H54 (cell line): Measurements from ENCODE around the gene ZC3H7B.

Experiments
- DNase-seq: peaks from one replicate; pipeline ENCODE4 v3.0.0; 2011; ENCODE audit warnings: low spot score, mixed read lengths; ENCODE audit not compliant: insufficient read length
- FAIRE-seq: peaks from 3 replicates; lab custom pipeline; 2011; peaks lifted over from hg19 to GRCh38; lab: Jason Lieb, UNC
- POLR2A ChIP-seq: IDR thresholded peaks from 2 replicates; pipeline ENCODE4 v1.6.1; 2011; ENCODE audit warnings: low read depth, mild to moderate bottlenecking, low read length

Gene ZC3H7B

DNA sequence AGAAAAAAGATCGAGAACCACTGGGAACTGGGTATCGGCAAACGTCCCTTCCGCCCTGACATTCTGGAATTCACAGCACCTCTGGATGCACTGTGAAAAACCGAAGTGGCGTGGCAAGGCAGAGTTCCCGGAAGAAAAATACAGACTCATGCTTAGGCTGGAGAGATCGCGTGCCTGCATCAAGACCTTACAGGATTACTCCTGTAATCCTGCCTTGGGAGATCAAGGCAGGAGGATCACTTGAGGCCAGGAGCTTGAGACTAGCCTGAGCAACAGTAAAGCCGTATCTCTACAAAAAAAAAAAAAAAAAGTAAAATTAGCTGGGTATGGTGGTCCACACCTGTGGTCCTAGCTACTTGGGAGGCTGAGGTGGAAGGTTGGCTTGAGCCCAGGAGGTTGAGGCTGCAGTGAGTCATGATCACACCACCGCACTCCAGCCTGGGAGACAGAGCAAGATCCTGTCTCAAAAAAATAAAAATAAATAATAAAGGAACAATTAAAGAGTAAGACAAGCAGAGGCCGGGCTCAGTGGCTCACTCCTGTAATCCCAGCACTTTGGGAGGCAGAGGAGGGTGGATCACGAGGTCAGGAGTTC lies 60.5 kb downstream of the ZC3H7B start:
- TF ChIP-seq POLR2A = no peak
- DNase-seq (no peak), FAIRE-seq (no peak)

DNA sequence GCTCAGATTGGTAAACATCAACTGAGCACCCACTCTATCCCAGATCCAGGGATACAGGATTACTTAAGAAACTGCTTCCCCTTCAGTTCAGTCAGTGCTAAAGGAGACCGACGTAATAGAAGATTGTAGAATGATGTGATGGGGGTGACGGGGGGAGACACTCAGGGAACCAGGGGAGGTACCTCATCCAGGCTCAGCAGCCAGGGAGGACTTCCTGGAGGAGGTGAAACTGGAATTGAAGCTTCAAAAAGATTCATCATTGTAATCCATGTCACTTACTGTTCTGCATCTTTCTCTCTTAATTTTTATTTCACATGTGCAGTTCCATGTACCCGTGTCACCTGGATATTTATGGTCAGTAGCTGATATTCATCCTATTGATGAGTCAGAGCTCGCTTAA lies 61.3 kb downstream of the ZC3H7B start:
- DNase-seq (no peak), FAIRE-seq (no peak)
- TF ChIP-seq POLR2A = no peak

DNA sequence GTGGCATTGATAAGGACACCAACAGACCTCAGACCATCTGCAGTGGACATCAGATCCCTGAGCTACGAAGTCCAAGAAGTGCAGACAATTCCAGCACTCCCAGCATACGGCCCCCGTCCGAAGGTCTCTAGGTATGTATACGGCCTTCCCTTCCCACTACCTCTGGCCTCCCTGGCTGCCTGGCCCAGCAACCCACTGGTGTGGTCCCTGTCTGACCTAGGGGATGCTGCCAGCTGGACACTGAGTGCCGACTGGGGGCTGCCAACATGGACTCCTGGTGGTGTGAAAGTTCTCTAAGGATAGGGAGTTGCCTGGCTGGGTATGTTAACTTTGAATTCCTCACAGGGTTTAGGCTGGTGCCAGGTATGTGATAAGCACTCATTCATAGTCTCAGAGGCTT lies 62.9 kb downstream of the ZC3H7B start:
- no peak for FAIRE-seq
- no peak for TF ChIP-seq POLR2A
- DNase-seq = no peak

GRCh38 chr22:41364955-41365354 lies 63.6 kb downstream of the ZC3H7B start:
- DNase-seq = no peak
- no peak for FAIRE-seq
- no peak for TF ChIP-seq POLR2A

- FAIRE-seq = no peak
- no peak for DNase-seq
- no peak for TF ChIP-seq POLR2A
These were observed 64.1 kb downstream of the ZC3H7B start for GRCh38 chr22:41365425-41365824.

DNA sequence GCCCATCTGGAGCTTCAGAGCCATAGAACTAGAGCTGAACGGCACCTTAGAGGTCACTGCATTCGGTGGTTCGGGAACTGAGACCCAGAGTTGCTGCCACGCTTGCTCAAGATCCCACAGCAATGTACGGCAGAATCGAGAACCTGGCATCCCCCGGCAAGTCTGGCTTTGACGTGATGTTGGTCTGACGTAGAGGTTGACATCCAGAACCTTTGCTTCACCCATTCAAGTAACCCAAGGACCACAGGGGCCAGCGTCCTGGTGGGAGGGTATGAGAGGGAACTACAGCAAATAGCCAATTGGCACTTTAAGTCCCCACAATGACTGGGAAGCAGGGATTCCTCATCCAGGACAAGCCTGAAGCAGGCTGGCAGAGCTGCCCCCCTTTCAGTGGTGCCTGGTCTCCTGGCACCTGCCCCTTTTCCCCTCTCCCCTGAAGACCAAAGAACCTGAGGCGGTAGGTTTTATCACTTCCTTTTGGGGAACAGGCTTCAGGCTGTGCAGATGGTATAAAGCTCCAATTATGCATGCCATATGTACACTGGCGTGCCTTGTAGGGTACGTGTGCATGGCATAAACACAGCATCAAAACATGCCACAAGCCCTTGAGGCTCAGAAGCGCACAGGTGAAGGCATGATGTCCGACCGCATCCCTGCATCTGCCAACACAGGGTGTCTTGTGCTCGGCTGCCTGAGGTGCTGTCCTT lies 65.2 kb downstream of the ZC3H7B start:
- TF ChIP-seq POLR2A = no peak
- FAIRE-seq (no peak), DNase-seq (no peak)

- DNase-seq = peak; percentile 87
- no peak for TF ChIP-seq POLR2A
- peak; percentile 15 for FAIRE-seq
These were observed 65.8 kb downstream of the ZC3H7B start for GRCh38 chr22:41367039-41367679.

DNA sequence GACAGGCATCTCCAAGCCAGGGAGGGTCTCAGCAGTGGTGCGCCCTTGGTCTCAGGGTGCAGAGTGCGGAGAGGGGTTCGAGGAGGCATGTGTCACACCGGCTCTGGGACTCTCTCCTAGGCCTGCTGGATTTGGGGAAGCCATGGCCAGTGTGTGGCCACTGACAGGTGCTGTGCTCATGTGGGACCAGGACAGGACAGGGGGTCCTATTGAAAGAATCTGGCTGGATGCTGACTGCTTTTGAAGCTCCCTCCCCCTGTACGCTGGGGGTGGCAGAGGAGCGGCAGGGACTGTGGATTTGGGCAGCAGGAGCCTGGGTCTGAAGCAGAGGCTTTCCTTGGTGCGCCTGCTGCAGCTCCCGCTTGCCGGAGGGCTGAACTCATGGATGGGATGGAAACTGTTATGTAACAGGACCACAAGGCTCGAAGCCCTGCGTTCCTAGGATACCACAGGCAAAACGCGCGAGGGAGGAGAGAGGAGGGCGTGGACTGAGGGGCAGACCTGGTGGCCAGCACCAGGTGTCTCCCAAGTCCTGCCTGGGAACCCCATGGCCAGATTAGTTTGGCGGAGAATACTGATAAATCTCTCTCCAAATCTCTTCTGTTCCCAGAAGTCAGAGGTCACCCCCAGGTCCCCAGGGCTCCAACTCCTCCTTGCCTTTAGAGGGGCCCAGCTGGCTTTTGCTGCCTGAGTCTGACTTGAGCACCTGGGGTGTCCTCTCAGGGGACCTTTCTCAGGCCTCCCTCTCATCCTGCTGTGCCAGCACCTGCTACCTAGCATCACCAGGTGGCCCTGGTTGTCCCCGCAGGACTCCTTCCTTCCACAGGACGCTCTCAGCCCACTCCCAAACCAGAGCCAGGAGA lies 66.6 kb downstream of the ZC3H7B start:
- FAIRE-seq (no peak), DNase-seq (no peak)
- TF ChIP-seq POLR2A = no peak

- DNase-seq (no peak), FAIRE-seq (no peak)
- no peak for TF ChIP-seq POLR2A
These were observed 67.5 kb downstream of the ZC3H7B start for GRCh38 chr22:41368543-41369423.

DNA sequence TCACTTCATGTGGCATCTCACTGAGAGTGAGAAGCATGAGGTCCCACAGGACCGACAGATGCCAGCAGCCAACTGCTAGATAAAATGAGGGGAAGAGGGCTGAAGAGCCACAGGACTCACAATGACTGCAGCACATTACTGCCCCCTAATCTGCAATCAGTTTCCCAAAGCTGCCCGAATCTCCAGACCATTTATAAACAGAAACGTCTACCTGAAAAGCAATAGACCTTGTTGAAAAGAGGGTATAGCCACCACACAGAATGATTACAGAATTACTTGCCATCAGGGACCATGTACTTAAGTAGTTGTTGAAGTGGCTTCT lies 68.1 kb downstream of the ZC3H7B start:
- FAIRE-seq (no peak), DNase-seq (no peak)
- no peak for TF ChIP-seq POLR2A

- DNase-seq (no peak), FAIRE-seq (no peak)
- TF ChIP-seq POLR2A = no peak
These were observed 68.5 kb downstream of the ZC3H7B start for GRCh38 chr22:41369837-41370236.

GRCh38 chr22:41377846-41378245 lies 76.5 kb downstream of the ZC3H7B start:
- FAIRE-seq (no peak), DNase-seq (no peak)
- TF ChIP-seq POLR2A = no peak

DNA sequence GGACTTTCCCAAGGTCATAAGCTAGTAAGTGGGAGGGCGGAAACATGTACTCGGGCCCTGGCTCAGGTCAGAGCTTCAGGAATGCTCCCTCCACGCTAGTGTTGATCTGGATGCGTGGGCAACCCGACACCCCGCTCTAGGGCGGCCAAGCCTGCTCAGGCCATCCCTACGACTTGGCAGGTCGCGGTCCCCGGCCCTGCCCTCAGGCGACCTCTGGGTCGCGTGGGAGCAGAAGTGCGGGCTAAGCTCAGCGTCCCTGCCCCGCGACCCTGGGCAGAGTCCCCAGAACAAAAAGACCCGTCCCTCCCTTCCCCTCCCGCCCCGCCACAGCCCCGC lies 79.6 kb downstream of the ZC3H7B start:
- no peak for FAIRE-seq
- no peak for TF ChIP-seq POLR2A

More for the DNA sequence above, 79.6 kb downstream of the ZC3H7B start:
- DNase-seq = peak; percentile 68
